Type B pancreatic cell (in vitro differentiated cells): ENCODE measurements around the gene ARMH1. TPM values are rescaled to one million over a fixed set of nuclear protein-coding genes. Genes with fewer than 3 reads are reported as not detected.

ENCODE experiments used
- DNase-seq: peaks from one replicate; pipeline ENCODE4 v3.0.0; 2021; ENCODE audit warnings: mixed read lengths; ENCODE audit not compliant: unreplicated experiment; ENCODE audit errors: extremely low spot score
- H3K27ac Mint-ChIP-seq: 2 replicates; pipeline ENCODE4 v1.8.0; 2021; ENCODE audit warnings: mild to moderate bottlenecking, mixed read lengths
- H3K27me3 Mint-ChIP-seq: 2 replicates; pipeline ENCODE4 v1.8.0; 2021; ENCODE audit warnings: mixed read lengths
- H3K36me3 Mint-ChIP-seq: 2 replicates; pipeline ENCODE4 v1.8.0; 2021; ENCODE audit warnings: mixed read lengths
- H3K4me1 Mint-ChIP-seq: one replicate; pipeline ENCODE4 v1.8.0; 2021; ENCODE audit warnings: mixed read lengths; ENCODE audit not compliant: unreplicated experiment
- H3K4me3 Mint-ChIP-seq: 2 replicates; pipeline ENCODE4 v1.8.0; 2021; ENCODE audit warnings: mild to moderate bottlenecking, mixed read lengths
- H3K9me3 Mint-ChIP-seq: 2 replicates; pipeline ENCODE4 v1.8.0; 2021; ENCODE audit warnings: mixed read lengths
- total RNA-seq: library from RNA; stranded (reverse); gene quantifications from 2 replicates; pipeline ENCODE4 v1.2.1, GENCODE V29; 2021; ENCODE audit warnings: low replicate concordance
- TF ChIP-seq, protein P1 (sequence below): fragments of 200-600 bp; sonication (generic); conservative IDR thresholded peaks from 2 replicates; pipeline ENCODE4 v1.5.0; 2021; ENCODE audit warnings: antibody characterized with exemption, mild to moderate bottlenecking

ARMH1 gene
- total RNA-seq, 1 donor from 2014 or later, result 11.6 TPM

DNA sequence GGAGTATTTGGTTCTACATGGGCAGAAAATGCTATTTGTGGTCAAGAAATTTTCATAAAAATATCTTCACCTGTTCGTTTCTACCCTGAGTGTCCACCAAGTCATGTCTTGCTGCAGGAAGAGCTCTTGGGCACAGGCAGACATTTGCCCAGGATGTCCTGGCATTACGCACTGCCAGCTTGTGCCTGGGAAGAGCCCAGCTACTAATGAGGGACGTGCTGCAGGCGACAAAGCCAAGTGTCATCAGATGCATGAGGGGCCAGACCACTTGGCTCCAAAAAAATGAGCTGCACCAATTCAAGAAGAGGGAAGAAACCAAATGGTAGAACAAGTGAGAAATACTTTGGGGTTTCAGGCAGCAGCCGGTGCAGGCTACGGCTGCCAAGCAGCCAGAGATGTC, 43.6 kb downstream of the ARMH1 start:
- H3K9me3 Mint-ChIP-seq, result no peaks in the 10 kb centered on the region

DNA sequence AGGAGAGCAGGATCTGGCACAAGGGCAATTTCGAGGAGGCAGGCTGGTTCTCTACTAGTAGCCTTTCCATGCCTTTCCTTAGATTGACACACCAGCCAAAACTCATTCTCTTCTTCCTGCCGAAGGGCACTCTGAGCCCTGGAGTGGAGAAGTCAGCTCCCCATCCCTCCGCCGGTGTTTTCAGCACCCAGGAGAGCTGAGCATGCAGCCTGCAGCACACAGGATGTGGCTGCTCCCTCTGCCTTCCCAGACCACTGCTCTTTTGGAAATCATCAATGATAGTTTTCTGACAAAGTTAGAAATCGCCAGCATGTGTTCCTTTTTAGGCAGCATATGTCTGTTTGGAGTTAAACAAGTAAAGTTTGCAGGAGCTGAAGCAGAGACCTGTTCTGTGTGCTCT, 44.8 kb downstream of the ARMH1 start:
- Mint-ChIP-seq H3K4me1 (peaks cover 6% of the 10 kb centered on the region), H3K27me3 (no peaks in the 10 kb centered on the region), H3K36me3 (no peaks in the 10 kb centered on the region), H3K4me3 (no peak overlapping the region), H3K27ac (no peak overlapping the region), H3K9me3 (no peaks in the 10 kb centered on the region)
- TF ChIP-seq, protein P1, sequence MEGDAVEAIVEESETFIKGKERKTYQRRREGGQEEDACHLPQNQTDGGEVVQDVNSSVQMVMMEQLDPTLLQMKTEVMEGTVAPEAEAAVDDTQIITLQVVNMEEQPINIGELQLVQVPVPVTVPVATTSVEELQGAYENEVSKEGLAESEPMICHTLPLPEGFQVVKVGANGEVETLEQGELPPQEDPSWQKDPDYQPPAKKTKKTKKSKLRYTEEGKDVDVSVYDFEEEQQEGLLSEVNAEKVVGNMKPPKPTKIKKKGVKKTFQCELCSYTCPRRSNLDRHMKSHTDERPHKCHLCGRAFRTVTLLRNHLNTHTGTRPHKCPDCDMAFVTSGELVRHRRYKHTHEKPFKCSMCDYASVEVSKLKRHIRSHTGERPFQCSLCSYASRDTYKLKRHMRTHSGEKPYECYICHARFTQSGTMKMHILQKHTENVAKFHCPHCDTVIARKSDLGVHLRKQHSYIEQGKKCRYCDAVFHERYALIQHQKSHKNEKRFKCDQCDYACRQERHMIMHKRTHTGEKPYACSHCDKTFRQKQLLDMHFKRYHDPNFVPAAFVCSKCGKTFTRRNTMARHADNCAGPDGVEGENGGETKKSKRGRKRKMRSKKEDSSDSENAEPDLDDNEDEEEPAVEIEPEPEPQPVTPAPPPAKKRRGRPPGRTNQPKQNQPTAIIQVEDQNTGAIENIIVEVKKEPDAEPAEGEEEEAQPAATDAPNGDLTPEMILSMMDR, result no peak
- no peak for DNase-seq

More for the DNA sequence above, 43.6 kb downstream of the ARMH1 start:
- H3K36me3 Mint-ChIP-seq, result no peaks in the 10 kb centered on the region
- H3K27me3 Mint-ChIP-seq, result no peaks in the 10 kb centered on the region
- no peak overlapping the region for H3K27ac Mint-ChIP-seq
- H3K4me1 Mint-ChIP-seq, result peaks cover 6% of the 10 kb centered on the region
- no peak overlapping the region for H3K4me3 Mint-ChIP-seq
- TF ChIP-seq, protein P1, result no peak
- DNase-seq, result no peak

DNA sequence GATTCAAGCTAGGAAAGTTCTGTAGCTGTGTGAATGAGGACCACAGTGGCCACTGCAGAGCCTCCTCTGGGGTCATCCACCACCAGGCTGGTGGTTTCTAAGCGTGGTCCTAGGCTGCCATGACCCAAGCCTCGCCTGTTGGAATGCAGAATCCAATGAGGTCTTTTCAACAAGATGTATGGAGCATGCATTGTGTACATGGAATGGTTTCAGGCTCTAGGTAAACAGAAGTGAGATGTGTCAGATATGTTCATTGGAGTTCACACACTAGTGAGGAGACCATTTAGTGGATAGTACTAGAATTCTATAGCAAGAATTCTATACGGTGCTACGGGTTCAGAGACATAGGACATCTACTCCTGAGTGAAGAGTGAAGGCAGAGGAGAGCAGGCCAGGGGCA, 45.8 kb downstream of the ARMH1 start:
- DNase-seq, result no peak
- H3K36me3 Mint-ChIP-seq, result no peaks in the 10 kb centered on the region
- H3K27me3 Mint-ChIP-seq, result no peaks in the 10 kb centered on the region
- no peak overlapping the region for H3K4me3 Mint-ChIP-seq
- H3K9me3 Mint-ChIP-seq, result no peaks in the 10 kb centered on the region
- no peaks in the 10 kb centered on the region for H3K4me1 Mint-ChIP-seq
- TF ChIP-seq, protein P1, result no peak
- H3K27ac Mint-ChIP-seq, result no peak overlapping the region

DNA sequence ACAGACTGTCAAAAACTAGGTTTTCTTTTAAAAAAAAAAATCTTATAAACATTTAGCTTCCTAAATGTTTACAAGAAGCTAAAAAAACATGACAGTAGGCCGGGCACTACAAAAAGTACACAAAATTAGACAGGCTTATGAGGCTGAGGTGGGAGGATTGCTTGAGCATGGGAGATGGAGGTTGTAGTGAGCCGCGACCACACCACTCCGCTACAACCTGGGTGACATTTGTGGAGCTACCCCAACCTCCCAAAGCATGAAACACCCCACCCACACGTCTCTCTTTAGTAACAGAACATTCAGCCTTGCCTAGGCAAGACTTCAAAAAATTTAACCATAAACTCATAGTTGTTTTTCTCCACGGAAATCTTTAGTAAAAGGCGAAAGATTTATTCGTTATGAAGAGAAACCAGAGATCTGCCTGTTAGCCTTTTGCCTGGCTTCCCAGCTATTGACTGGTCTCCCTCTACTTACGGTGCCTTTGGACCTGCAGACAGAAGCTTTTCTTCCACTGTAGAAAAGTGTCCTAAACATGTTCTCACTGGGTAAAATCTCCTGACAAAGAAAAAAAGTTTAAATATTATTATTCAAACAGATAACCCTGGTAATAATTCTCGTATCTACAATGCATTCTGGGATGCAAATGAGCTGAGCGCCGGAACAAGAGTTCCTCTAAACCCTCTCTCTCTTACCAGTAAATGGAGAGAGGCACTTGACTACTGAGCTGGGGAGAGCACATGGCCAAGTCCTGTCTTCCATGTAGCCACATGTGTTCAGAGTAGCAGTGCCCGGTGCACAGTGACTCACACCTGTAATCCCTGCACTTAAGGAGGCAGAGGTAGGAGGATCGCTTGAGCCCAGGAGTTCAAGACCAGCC, 47.2 kb downstream of the ARMH1 start:
- H3K9me3 Mint-ChIP-seq, result no peaks in the 10 kb centered on the region
- TF ChIP-seq, protein P1, result no peak

DNA sequence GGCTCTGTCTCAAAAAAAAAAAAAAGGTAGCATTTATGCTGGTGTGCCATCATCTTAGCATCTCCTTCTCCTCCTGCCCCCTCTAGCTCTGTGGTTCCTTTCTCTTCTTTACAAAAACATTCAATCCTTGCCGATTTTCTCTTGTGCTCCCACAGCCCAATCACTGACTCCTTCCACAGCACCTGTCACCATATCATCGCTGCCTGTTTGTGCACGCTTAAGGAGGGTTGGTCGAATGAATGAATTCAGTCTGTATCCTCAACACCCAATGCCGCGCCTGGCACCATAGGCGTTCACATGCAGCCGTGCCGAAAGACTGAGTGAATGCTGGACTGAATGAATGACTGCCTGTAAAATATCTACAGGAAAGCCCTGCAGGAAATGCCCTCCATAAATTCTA, 48.5 kb downstream of the ARMH1 start:
- no peak for DNase-seq
- no peaks in the 10 kb centered on the region for H3K27me3 Mint-ChIP-seq
- H3K4me3 Mint-ChIP-seq, result no peak overlapping the region
- no peaks in the 10 kb centered on the region for H3K9me3 Mint-ChIP-seq
- H3K36me3 Mint-ChIP-seq, result no peaks in the 10 kb centered on the region
- TF ChIP-seq, protein P1, result no peak
- H3K4me1 Mint-ChIP-seq, result no peaks in the 10 kb centered on the region
- H3K27ac Mint-ChIP-seq, result peak overlapping the region; percentile 48

More for the DNA sequence above, 47.2 kb downstream of the ARMH1 start:
- H3K27me3 Mint-ChIP-seq, result no peaks in the 10 kb centered on the region
- no peaks in the 10 kb centered on the region for H3K4me1 Mint-ChIP-seq
- no peaks in the 10 kb centered on the region for H3K36me3 Mint-ChIP-seq
- no peak overlapping the region for H3K4me3 Mint-ChIP-seq
- H3K27ac Mint-ChIP-seq, result no peak overlapping the region
- DNase-seq, result no peak
